Loucy (cell line): ENCODE measurements around the gene GHRH.

Source experiments
- EZH2phosphoT487 ChIP-seq: fragments of 200-600 bp; IDR thresholded peaks from 2 replicates; pipeline ENCODE4 v1.6.1; 2018; ENCODE audit warnings: antibody characterized with exemption, mild to moderate bottlenecking, moderate library complexity, borderline replicate concordance
- TF ChIP-seq, protein P1 (sequence below): fragments of 200-600 bp; sonication (generic); conservative IDR thresholded peaks from 2 replicates; pipeline ENCODE4 v1.5.1; 2014; ENCODE audit warnings: mild to moderate bottlenecking, antibody characterized with exemption, low read length

DNA sequence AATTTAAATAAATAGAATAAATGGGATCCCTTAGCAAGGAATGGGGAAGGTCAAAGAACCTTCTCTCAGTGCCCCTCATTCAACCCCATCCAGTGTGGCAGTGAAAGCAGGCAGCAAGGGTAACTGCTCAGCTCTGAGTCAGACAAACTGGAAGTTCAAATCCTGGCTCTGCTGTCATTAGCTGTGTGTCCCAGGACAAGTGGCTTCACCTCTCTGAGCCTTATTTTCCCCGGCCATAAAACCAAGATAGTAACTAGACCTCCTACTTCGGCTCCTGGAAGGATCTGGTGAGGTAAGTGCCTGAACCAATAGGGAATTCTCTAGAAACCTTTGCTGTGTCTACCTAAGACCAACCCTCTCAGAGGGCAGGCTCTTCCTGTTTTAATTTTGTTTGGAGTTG is 4.1 kb downstream of the GHRH start:
- TF ChIP-seq, protein P1, sequence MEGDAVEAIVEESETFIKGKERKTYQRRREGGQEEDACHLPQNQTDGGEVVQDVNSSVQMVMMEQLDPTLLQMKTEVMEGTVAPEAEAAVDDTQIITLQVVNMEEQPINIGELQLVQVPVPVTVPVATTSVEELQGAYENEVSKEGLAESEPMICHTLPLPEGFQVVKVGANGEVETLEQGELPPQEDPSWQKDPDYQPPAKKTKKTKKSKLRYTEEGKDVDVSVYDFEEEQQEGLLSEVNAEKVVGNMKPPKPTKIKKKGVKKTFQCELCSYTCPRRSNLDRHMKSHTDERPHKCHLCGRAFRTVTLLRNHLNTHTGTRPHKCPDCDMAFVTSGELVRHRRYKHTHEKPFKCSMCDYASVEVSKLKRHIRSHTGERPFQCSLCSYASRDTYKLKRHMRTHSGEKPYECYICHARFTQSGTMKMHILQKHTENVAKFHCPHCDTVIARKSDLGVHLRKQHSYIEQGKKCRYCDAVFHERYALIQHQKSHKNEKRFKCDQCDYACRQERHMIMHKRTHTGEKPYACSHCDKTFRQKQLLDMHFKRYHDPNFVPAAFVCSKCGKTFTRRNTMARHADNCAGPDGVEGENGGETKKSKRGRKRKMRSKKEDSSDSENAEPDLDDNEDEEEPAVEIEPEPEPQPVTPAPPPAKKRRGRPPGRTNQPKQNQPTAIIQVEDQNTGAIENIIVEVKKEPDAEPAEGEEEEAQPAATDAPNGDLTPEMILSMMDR, result no peak
- TF ChIP-seq EZH2phosphoT487, result no peak
